ENCODE data around the gene BRD1. TPM values are rescaled to one million over a fixed set of nuclear protein-coding genes. Genes with fewer than 3 reads are reported as not detected.
"Not testable (repeated sequence)": the region's sequence is repeated elsewhere in the genome, so short reads cannot be mapped to it uniquely, and the experiment has no call there.

The BRD1 gene
- total RNA-seq, 8 experiments from 2014 or later = 19.1 to 44.4 (median 27.5) TPM

GRCh38 chr22:49769691-49770546, 57.8 kb downstream of the BRD1 start:
- ATAC-seq (replicated peaks in 6 of 8) = peak in 1 of 8 experiments; percentile 3
- WGBS, 10 experiments = 60 to 100% (median 80%) methylated on average over 1 to 12 of the region's 22 CpGs; no CpG with 5 or more reads in 5 of the 10 experiments
- in situ Hi-C loops (cut with MboI; ENCODE audit: low pct_unique_long_range_greater_than_20kb in 2 of 9, low sequenced_read_pairs in 9 of 9, unreplicated experiment in 9 of 9) = loop anchor here in 2 of 9 experiments (25.0 kb wide), 2 partner anchors 108 to 267 kb away; no protein-coding TSS in a partner anchor

GRCh38 chr22:49768951-49769690, 58.6 kb downstream of the BRD1 start:
- ATAC-seq (replicated peaks in 6 of 8) = peak in 6 of 8 experiments; percentile 5 to 25 (median 10)
- H3K27ac ChIP-seq = no peak overlapping the region
- in situ Hi-C loops (cut with MboI; ENCODE audit: low pct_unique_long_range_greater_than_20kb in 2 of 9, low sequenced_read_pairs in 9 of 9, unreplicated experiment in 9 of 9) = loop anchor here in 2 of 9 experiments (25.0 kb wide), 2 partner anchors 107 to 268 kb away; no protein-coding TSS in a partner anchor
- H3K4me3 ChIP-seq = no peak overlapping the region
- H3K4me1 ChIP-seq (replicated peaks in 1 of 2) = no peaks in the 10 kb centered on the region
- 65 to 80% (median 71%) methylated on average over 4 to 5 of the region's 24 CpGs; no CpG with 5 or more reads in 6 of the 10 experiments for WGBS, 10 experiments

More at GRCh38 chr22:49769691-49770546, 57.8 kb downstream of the BRD1 start:
- Histone ChIP-seq H3K4me3 (no peak overlapping the region), H3K4me1 (replicated peaks in 1 of 2) (no peaks in the 10 kb centered on the region), H3K27ac (no peak overlapping the region)

GRCh38 chr22:49768077-49768910, 59.4 kb downstream of the BRD1 start:
- Histone ChIP-seq H3K4me1 (replicated peaks in 1 of 2) (peaks cover 0 to 2% of the 10 kb centered on the region in 2 donors), H3K27ac (no peak overlapping the region), H3K4me3 (no peak overlapping the region)
- no peak for ATAC-seq (replicated peaks in 6 of 8)
- in situ Hi-C loops (cut with MboI; ENCODE audit: low pct_unique_long_range_greater_than_20kb in 2 of 9, low sequenced_read_pairs in 9 of 9, unreplicated experiment in 9 of 9) = loop anchor here in 2 of 9 experiments (25.0 kb wide), 2 partner anchors 106 to 269 kb away; no protein-coding TSS in a partner anchor
- WGBS, 10 experiments = 40 to 100% (median 88%) methylated on average over 1 to 5 of the region's 18 CpGs; no CpG with 5 or more reads in 5 of the 10 experiments

GRCh38 chr22:49767355-49768062, 60.2 kb downstream of the BRD1 start:
- H3K4me3 ChIP-seq = no peak overlapping the region
- no peak overlapping the region for H3K27ac ChIP-seq
- peaks cover 0 to 2% of the 10 kb centered on the region in 2 donors for H3K4me1 ChIP-seq (replicated peaks in 1 of 2)
- ATAC-seq (replicated peaks in 6 of 8) = peak; percentile 18 to 57 (median 26)
- WGBS, 10 experiments = 0 to 47% (median 20%) methylated on average over 1 to 5 of the region's 5 CpGs; no CpG with 5 or more reads in 1 of the 10 experiments
- in situ Hi-C loops (cut with MboI; ENCODE audit: low pct_unique_long_range_greater_than_20kb in 2 of 9, low sequenced_read_pairs in 9 of 9, unreplicated experiment in 9 of 9) = loop anchor here in 2 of 9 experiments (25.0 kb wide), 2 partner anchors 105 to 270 kb away; no protein-coding TSS in a partner anchor

- H3K4me1 ChIP-seq (replicated peaks in 1 of 2) = peaks cover 0 to 2% of the 10 kb centered on the region in 2 donors
- no peak overlapping the region for H3K4me3 ChIP-seq
- H3K27ac ChIP-seq = no peak overlapping the region
- in situ Hi-C loops (cut with MboI; ENCODE audit: low pct_unique_long_range_greater_than_20kb in 2 of 9, low sequenced_read_pairs in 9 of 9, unreplicated experiment in 9 of 9) = loop anchor here in 2 of 9 experiments (25.0 kb wide), 2 partner anchors 104 to 271 kb away; no protein-coding TSS in a partner anchor
- WGBS, 10 experiments = 75 to 100% (median 95%) methylated on average over 1 to 6 of the region's 12 CpGs; no CpG with 5 or more reads in 4 of the 10 experiments
- no peak for ATAC-seq (replicated peaks in 6 of 8)
Measured at GRCh38 chr22:49765951-49766350, 61.7 kb downstream of the BRD1 start.

GRCh38 chr22:49765091-49765771, 62.4 kb downstream of the BRD1 start:
- H3K4me1 ChIP-seq (replicated peaks in 1 of 2) = peaks cover 0 to 2% of the 10 kb centered on the region in 2 donors
- H3K4me3 ChIP-seq = no peak overlapping the region
- in situ Hi-C loops (cut with MboI; ENCODE audit: low pct_unique_long_range_greater_than_20kb in 2 of 9, low sequenced_read_pairs in 9 of 9, unreplicated experiment in 9 of 9) = loop anchor here in 2 of 9 experiments (25.0 kb wide), 2 partner anchors 103 to 272 kb away; no protein-coding TSS in a partner anchor
- no peak overlapping the region for H3K27ac ChIP-seq
- ATAC-seq (replicated peaks in 6 of 8) = no peak
- WGBS, 10 experiments = 40 to 100% (median 100%) methylated on average over 1 of the region's 17 CpGs; no CpG with 5 or more reads in 7 of the 10 experiments

GRCh38 chr22:49764127-49764581, 63.5 kb downstream of the BRD1 start:
- ATAC-seq (replicated peaks in 6 of 8) = peak; percentile 18 to 86 (median 77)
- H3K27ac ChIP-seq = no peak overlapping the region
- 0 to 88% (median 67%) methylated on average over 1 to 10 of the region's 24 CpGs; no CpG with 5 or more reads in 7 of the 10 experiments for WGBS, 10 experiments
- H3K4me3 ChIP-seq = no peak overlapping the region
- in situ Hi-C loops (cut with MboI; ENCODE audit: low pct_unique_long_range_greater_than_20kb in 2 of 9, low sequenced_read_pairs in 9 of 9, unreplicated experiment in 9 of 9) = loop anchor here in 2 of 9 experiments (25.0 kb wide), 2 partner anchors 102 to 273 kb away; no protein-coding TSS in a partner anchor
- peaks cover 0 to 2% of the 10 kb centered on the region in 2 donors for H3K4me1 ChIP-seq (replicated peaks in 1 of 2)

GRCh38 chr22:49763696-49764095, 64.0 kb downstream of the BRD1 start:
- WGBS, 10 experiments = no CpG with 5 or more reads among the region's 13 CpGs
- no peak overlapping the region for H3K27ac ChIP-seq
- H3K4me3 ChIP-seq = no peak overlapping the region
- H3K4me1 ChIP-seq (replicated peaks in 1 of 2) = peaks cover 0 to 2% of the 10 kb centered on the region in 2 donors
- peak in 2 of 8 experiments; percentile 3 to 29 for ATAC-seq (replicated peaks in 6 of 8)
- in situ Hi-C loops (cut with MboI; ENCODE audit: low pct_unique_long_range_greater_than_20kb in 2 of 9, low sequenced_read_pairs in 9 of 9, unreplicated experiment in 9 of 9) = loop anchor here in 2 of 9 experiments (25.0 kb wide), 2 partner anchors 101 to 274 kb away; no protein-coding TSS in a partner anchor

- H3K4me3 ChIP-seq = no peak overlapping the region
- no peak for ATAC-seq (replicated peaks in 6 of 8)
- peaks cover 0 to 2% of the 10 kb centered on the region in 2 donors for H3K4me1 ChIP-seq (replicated peaks in 1 of 2)
- in situ Hi-C loops (cut with MboI; ENCODE audit: low pct_unique_long_range_greater_than_20kb in 2 of 9, low sequenced_read_pairs in 9 of 9, unreplicated experiment in 9 of 9) = loop anchor here in 2 of 9 experiments (25.0 kb wide), 2 partner anchors 101 to 274 kb away; no protein-coding TSS in a partner anchor
- H3K27ac ChIP-seq = no peak overlapping the region
- 73 to 93% (median 85%) methylated on average over 2 to 12 of the region's 13 CpGs; no CpG with 5 or more reads in 1 of the 10 experiments for WGBS, 10 experiments
Measured at GRCh38 chr22:49763138-49763537, 64.5 kb downstream of the BRD1 start.

- not testable (repeated sequence) for ATAC-seq (replicated peaks in 6 of 8); H3K4me1 ChIP-seq (replicated peaks in 1 of 2); H3K4me3 ChIP-seq; H3K27ac ChIP-seq
- 25 to 100% (median 90%) methylated on average over 1 to 7 of the region's 7 CpGs; no CpG with 5 or more reads in 1 of the 10 experiments for WGBS, 10 experiments
- in situ Hi-C loops (cut with MboI; ENCODE audit: low pct_unique_long_range_greater_than_20kb in 2 of 9, low sequenced_read_pairs in 9 of 9, unreplicated experiment in 9 of 9) = loop anchor here in 2 of 9 experiments (25.0 kb wide), 2 partner anchors 100 to 275 kb away; no protein-coding TSS in a partner anchor
Measured at GRCh38 chr22:49762571-49762970, 65.1 kb downstream of the BRD1 start.
